ENCODE results near the gene RNASE4. TPM values are rescaled to one million over a fixed set of nuclear protein-coding genes. Genes with fewer than 3 reads are reported as not detected.
"Not testable (repeated sequence)": the region's sequence is repeated elsewhere in the genome, so short reads cannot be mapped to it uniquely, and the experiment has no call there.

Gene RNASE4, protein sequence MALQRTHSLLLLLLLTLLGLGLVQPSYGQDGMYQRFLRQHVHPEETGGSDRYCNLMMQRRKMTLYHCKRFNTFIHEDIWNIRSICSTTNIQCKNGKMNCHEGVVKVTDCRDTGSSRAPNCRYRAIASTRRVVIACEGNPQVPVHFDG
- 8.8 and 9.2 TPM in 2 replicates for total RNA-seq (2022)
- percentile 62 among the genes with signal in this experiment for Bru-seq, nascent RNA
- percentile 50 among the genes with signal in this experiment for BruChase-seq, experiment 1, labeled RNA remaining after a 2-hour chase
- percentile 61 among the genes with signal in this experiment for BruChase-seq, experiment 2, labeled RNA remaining after a 6-hour chase
- long read RNA-seq, transcript RNASE4-203 (2 exons, 2,520 nt): major isoform, 27 of 30 reads
- long read RNA-seq, partial matches to known transcripts: 0 of 30 reads
- long read RNA-seq, other reads (novel, unspliced or antisense): 1 of 30 reads

DNA sequence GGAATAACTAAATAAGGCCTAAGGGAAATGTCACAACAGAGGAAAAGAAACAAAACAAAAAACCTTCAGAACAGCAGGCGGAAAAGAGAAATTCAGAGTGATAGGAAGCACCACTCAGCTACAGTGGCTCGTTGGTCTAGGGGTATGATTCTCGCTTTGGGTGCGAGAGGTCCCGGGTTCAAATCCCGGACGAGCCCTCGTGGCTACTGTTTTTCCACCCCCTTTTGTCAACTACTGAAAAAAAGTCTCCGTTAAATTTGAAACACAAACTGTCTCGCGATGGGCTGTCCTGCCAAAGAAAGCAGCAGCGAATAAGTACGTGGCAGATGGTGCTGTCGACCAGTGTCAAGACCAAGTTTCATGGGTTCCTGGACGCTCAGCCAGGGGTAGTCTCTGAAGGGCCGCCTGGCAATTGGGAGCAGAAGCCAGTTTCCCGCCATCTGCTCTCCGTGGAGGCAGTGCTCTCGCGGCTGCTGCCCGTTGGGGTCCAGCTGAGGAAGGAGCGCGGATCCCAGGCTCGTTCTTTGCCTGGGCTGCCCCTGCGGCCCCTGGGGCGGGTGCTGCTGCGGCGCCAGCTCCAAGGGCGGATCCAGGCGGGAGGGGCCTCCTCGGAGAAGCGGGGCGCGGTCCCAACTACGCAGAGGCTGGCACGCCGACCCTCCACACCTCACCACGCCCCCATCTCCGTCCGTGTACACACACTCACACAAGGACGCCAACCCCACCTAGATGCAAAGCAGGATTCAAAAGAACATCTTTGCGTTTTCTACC lies at the start of gene RNASE4:
Gene RNASE4, plus strand, starts transcription at position 670 of the 771 bp plus-strand sequence. CDS start 14,812 bp downstream, outside the sequence.
- Mint-ChIP-seq H3K4me1 (ENCODE audit: low read depth, unreplicated experiment) (peaks cover 22% of the 10 kb centered on the region), H3K27ac (ENCODE audit: unreplicated experiment) (no peak within 1 kb of the TSS), H3K4me3 (ENCODE audit: unreplicated experiment) (no peak within 1 kb of the TSS), H3K36me3 (ENCODE audit: insufficient read depth, unreplicated experiment) (peaks cover under 1% of the 10 kb centered on the region), H3K27me3 (ENCODE audit: insufficient read depth, unreplicated experiment) (no peaks in the 10 kb centered on the region), H3K9me3 (ENCODE audit: unreplicated experiment) (no peaks in the 10 kb centered on the region)
- H3K27me3 ChIP-seq (replicated peaks; ENCODE audit: control insufficient read depth, insufficient read depth, low read length): no peaks in the 10 kb centered on the region
- H3K4me1 ChIP-seq: peaks cover 28% of the 10 kb centered on the region
- TF ChIP-seq, protein P1, sequence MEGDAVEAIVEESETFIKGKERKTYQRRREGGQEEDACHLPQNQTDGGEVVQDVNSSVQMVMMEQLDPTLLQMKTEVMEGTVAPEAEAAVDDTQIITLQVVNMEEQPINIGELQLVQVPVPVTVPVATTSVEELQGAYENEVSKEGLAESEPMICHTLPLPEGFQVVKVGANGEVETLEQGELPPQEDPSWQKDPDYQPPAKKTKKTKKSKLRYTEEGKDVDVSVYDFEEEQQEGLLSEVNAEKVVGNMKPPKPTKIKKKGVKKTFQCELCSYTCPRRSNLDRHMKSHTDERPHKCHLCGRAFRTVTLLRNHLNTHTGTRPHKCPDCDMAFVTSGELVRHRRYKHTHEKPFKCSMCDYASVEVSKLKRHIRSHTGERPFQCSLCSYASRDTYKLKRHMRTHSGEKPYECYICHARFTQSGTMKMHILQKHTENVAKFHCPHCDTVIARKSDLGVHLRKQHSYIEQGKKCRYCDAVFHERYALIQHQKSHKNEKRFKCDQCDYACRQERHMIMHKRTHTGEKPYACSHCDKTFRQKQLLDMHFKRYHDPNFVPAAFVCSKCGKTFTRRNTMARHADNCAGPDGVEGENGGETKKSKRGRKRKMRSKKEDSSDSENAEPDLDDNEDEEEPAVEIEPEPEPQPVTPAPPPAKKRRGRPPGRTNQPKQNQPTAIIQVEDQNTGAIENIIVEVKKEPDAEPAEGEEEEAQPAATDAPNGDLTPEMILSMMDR (IDR thresholded peaks at IDR 0.05; ENCODE audit: insufficient read depth in 1 of 2, low read depth in 1 of 2, low read length in 1 of 2, severe bottlenecking in 1 of 2, unreplicated experiment in 1 of 2): no peak
- peak within 1 kb of the TSS; percentile 61 for H3K4me3 ChIP-seq (ENCODE audit: low read depth, low read length)
- no peaks in the 10 kb centered on the region for H3K36me3 ChIP-seq (ENCODE audit: control insufficient read depth, insufficient read depth, low read length)
- POLR2A ChIA-PET: interaction anchor here (0.6 to 1.7 kb wide), 3 partner anchors 69 to 341 kb away, joined by 3 to 9 read pairs (median 5); partner anchors contain the start of genes PARP2 and PIP4P1
- intact Hi-C loops (cut with micrococcal nuclease; ENCODE audit: unreplicated experiment): loop anchor here (1.0 to 5.0 kb wide), 4 partner anchors 137 to 341 kb away; partner anchors contain the start of genes PARP2 and PIP4P1
- DNase-seq: peak; percentile 82 to 84
- CTCF ChIA-PET: interaction anchor here (0.9 to 1.7 kb wide), 3 partner anchors 27 to 71 kb away, joined by 3 to 13 read pairs (median 4); no protein-coding TSS in a partner anchor
- H3K9me3 ChIP-seq: no peaks in the 10 kb centered on the region
- BruUV-seq (replicated peaks): no TSS peak

DNA sequence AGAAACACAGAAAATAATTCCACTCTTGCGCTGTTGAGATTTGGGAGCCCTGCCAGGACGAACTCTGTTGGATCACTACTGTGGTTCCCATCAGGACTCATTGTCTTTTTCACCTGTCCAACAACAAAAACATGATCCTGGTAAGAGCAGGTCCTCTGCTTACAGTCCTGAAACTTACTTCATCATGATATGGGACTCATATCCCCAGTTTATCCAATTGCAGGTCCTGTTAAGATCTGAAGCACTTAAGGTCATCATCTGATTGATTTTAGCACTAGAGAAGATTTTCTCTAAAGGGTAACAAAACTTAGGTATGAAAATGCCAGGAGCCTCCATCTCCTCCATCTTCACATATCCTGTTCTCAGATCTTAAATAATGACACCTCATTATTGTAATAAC lies 42.8 kb upstream of the RNASE4 start, which contains the start of gene OR6S1:
Gene OR6S1, minus strand, starts transcription at position 101 of the 400 bp plus-strand sequence. Its CDS starts 0 bp downstream, at position 101.
- Histone ChIP-seq H3K9me3 (no peaks in the 10 kb centered on the region), H3K4me1 (0 out of 2 replicates have a peak, but pooled peaks cover 4% of the 10 kb centered on the region), H3K36me3 (ENCODE audit: control insufficient read depth, insufficient read depth, low read length) (no peaks in the 10 kb centered on the region), H3K27me3 (replicated peaks; ENCODE audit: control insufficient read depth, insufficient read depth, low read length) (no peaks in the 10 kb centered on the region), H3K4me3 (ENCODE audit: low read depth, low read length) (no peak within 1 kb of the TSS)
- Mint-ChIP-seq H3K4me3 (ENCODE audit: unreplicated experiment) (no peak within 1 kb of the TSS), H3K9me3 (ENCODE audit: unreplicated experiment) (no peaks in the 10 kb centered on the region), H3K27ac (ENCODE audit: unreplicated experiment) (peak within 1 kb of the TSS; percentile 53), H3K4me1 (ENCODE audit: low read depth, unreplicated experiment) (peaks cover 10% of the 10 kb centered on the region), H3K27me3 (ENCODE audit: insufficient read depth, unreplicated experiment) (no peaks in the 10 kb centered on the region), H3K36me3 (ENCODE audit: insufficient read depth, unreplicated experiment) (no peaks in the 10 kb centered on the region)
- ChIA-PET POLR2A (no interaction called here), CTCF (no interaction called here)
- intact Hi-C loops (cut with micrococcal nuclease; ENCODE audit: unreplicated experiment): no loop called here
- no peak for DNase-seq
- BruUV-seq (replicated peaks): no TSS peak
- TF ChIP-seq, protein P1 (IDR thresholded peaks at IDR 0.05; ENCODE audit: insufficient read depth in 1 of 2, low read depth in 1 of 2, low read length in 1 of 2, severe bottlenecking in 1 of 2, unreplicated experiment in 1 of 2): no peak

DNA sequence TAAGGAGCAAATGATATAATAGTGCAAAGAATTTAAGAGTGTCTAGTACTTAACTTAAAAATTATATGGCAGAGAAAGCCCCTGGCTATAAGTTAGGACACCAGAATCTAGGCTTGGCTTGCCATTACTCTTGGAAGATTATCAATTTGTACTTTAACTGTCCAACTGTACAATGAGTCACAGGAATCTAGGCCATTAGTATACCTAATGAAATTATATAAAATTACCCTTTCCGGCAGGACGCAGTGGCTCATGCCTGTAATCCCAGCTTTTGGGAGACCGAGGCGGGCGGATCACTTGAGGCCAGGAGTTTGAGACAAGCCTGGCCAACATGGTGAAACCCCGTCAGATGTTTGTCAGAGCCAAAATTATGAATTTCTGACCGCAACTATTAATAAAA lies 42.2 kb upstream of the RNASE4 start:
- no peak overlapping the region for H3K4me3 Mint-ChIP-seq (ENCODE audit: unreplicated experiment)
- Histone ChIP-seq H3K27me3 (replicated peaks; ENCODE audit: control insufficient read depth, insufficient read depth, low read length) (no peaks in the 10 kb centered on the region), H3K9me3 (no peaks in the 10 kb centered on the region), H3K36me3 (ENCODE audit: control insufficient read depth, insufficient read depth, low read length) (no peaks in the 10 kb centered on the region), H3K4me3 (ENCODE audit: low read depth, low read length) (no peak overlapping the region), H3K4me1 (0 out of 2 replicates have a peak, but pooled peaks cover 4% of the 10 kb centered on the region)
- TF ChIP-seq, protein P1 (IDR thresholded peaks at IDR 0.05; ENCODE audit: insufficient read depth in 1 of 2, low read depth in 1 of 2, low read length in 1 of 2, severe bottlenecking in 1 of 2, unreplicated experiment in 1 of 2): no peak
- no peaks in the 10 kb centered on the region for H3K36me3 Mint-ChIP-seq (ENCODE audit: insufficient read depth, unreplicated experiment)
- H3K27me3 Mint-ChIP-seq (ENCODE audit: insufficient read depth, unreplicated experiment): no peaks in the 10 kb centered on the region
- BruUV-seq (replicated peaks): no TSS peak
- H3K27ac Mint-ChIP-seq (ENCODE audit: unreplicated experiment): no peak overlapping the region
- DNase-seq: no peak
- H3K9me3 Mint-ChIP-seq (ENCODE audit: unreplicated experiment): no peaks in the 10 kb centered on the region
- peaks cover 10% of the 10 kb centered on the region for H3K4me1 Mint-ChIP-seq (ENCODE audit: low read depth, unreplicated experiment)
- POLR2A ChIA-PET: no interaction called here
- intact Hi-C loops (cut with micrococcal nuclease; ENCODE audit: unreplicated experiment): no loop called here
- CTCF ChIA-PET: no interaction called here

DNA sequence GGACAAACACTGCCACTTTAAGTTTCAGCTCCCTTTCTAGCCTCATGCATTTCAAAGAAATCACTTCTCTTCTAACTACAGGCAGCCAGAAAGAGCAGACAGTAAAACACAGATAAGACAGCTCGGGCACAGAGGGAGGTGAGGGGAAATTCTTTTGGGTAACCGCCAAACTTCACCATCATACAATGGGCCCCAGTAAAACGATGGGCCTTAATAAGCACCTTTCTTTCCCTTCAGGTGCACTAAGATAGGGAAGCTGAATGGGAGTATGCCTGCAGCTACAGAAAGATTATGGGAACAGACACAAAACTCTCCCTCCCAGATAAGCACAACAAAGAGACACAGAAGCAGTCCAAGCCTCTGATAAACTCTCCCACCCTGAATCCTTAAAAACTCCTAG lies 41.6 kb upstream of the RNASE4 start:
- H3K27ac Mint-ChIP-seq (ENCODE audit: unreplicated experiment); H3K9me3 ChIP-seq; H3K27me3 ChIP-seq (replicated peaks; ENCODE audit: control insufficient read depth, insufficient read depth, low read length); CTCF ChIA-PET; H3K36me3 Mint-ChIP-seq (ENCODE audit: insufficient read depth, unreplicated experiment); H3K36me3 ChIP-seq (ENCODE audit: control insufficient read depth, insufficient read depth, low read length); H3K9me3 Mint-ChIP-seq (ENCODE audit: unreplicated experiment); H3K4me3 ChIP-seq (ENCODE audit: low read depth, low read length); H3K4me3 Mint-ChIP-seq (ENCODE audit: unreplicated experiment); BruUV-seq (replicated peaks); H3K27me3 Mint-ChIP-seq (ENCODE audit: insufficient read depth, unreplicated experiment); intact Hi-C loops (cut with micrococcal nuclease; ENCODE audit: unreplicated experiment); DNase-seq; H3K4me1 ChIP-seq; POLR2A ChIA-PET: not testable (repeated sequence)
- peaks cover 10% of the 10 kb centered on the region for H3K4me1 Mint-ChIP-seq (ENCODE audit: low read depth, unreplicated experiment)

Measured in Caco-2 (cell line).